Inferior parietal cortex (tissue), 1 donor: ENCODE measurements around the gene GLCE.
"Not testable (repeated sequence)": the region's sequence is repeated elsewhere in the genome, so short reads cannot be mapped to it uniquely, and the experiment has no call there.

Source experiments
- DNase-seq: peaks from one replicate; pipeline ENCODE4 v3.0.0-alpha.2; 2016; ENCODE audit errors: extremely low spot score

GLCE gene

GRCh38 chr15:69158843-69159240 is 1.6 kb upstream of the GLCE start:
- no peak for DNase-seq

GRCh38 chr15:69159805-69160140 is 662 bp upstream of the GLCE start:
- peak; percentile 52 for DNase-seq

- peak; percentile 62 for DNase-seq
Measured at GRCh38 chr15:69161079-69161877, 843 bp downstream of the GLCE start.

- peak; percentile 37 for DNase-seq
Measured at GRCh38 chr15:69161878-69162213, 1.4 kb downstream of the GLCE start.

GRCh38 chr15:69163141-69163669 is 2.8 kb downstream of the GLCE start:
- DNase-seq, result no peak

- no peak for DNase-seq
Measured at GRCh38 chr15:69164807-69165636, 4.6 kb downstream of the GLCE start.

- DNase-seq, result no peak
Measured at GRCh38 chr15:69165637-69166025, 5.2 kb downstream of the GLCE start.

GRCh38 chr15:69167218-69167846 is 6.9 kb downstream of the GLCE start:
- no peak for DNase-seq

GRCh38 chr15:69168361-69168760 is 7.9 kb downstream of the GLCE start:
- DNase-seq, result not testable (repeated sequence)

GRCh38 chr15:69169540-69169939 is 9.1 kb downstream of the GLCE start:
- DNase-seq, result not testable (repeated sequence)

- no peak for DNase-seq
Measured at GRCh38 chr15:69170597-69170996, 10.2 kb downstream of the GLCE start.

- DNase-seq, result no peak
Measured at GRCh38 chr15:69172847-69173246, 12.4 kb downstream of the GLCE start.

GRCh38 chr15:69175536-69175935 is 15.1 kb downstream of the GLCE start:
- DNase-seq, result no peak

- no peak for DNase-seq
Measured at GRCh38 chr15:69181424-69181823, 21.0 kb downstream of the GLCE start.

GRCh38 chr15:69185216-69185615 is 24.8 kb downstream of the GLCE start:
- DNase-seq, result no peak

- DNase-seq, result no peak
Measured at GRCh38 chr15:69185706-69186105, 25.3 kb downstream of the GLCE start.

- DNase-seq, result no peak
Measured at GRCh38 chr15:69189157-69189556, 28.7 kb downstream of the GLCE start.

- no peak for DNase-seq
Measured at GRCh38 chr15:69190091-69190490, 29.7 kb downstream of the GLCE start.

GRCh38 chr15:69190504-69190903 is 30.1 kb downstream of the GLCE start:
- no peak for DNase-seq

GRCh38 chr15:69194025-69194827 is 33.8 kb downstream of the GLCE start:
- DNase-seq, result no peak

GRCh38 chr15:69194854-69195253 is 34.4 kb downstream of the GLCE start:
- peak; percentile 51 for DNase-seq
